Measurements from ENCODE around the gene CARD11. TPM values are rescaled to one million over a fixed set of nuclear protein-coding genes. Genes with fewer than 3 reads are reported as not detected.

CARD11 gene
- total and polyA plus RNA-seq, 8 donors = 2.7 to 8.1 (median 3.9) TPM

- H3K4me3 ChIP-seq = no peak overlapping the region
- no peak for ATAC-seq
- no peaks in the 10 kb centered on the region for H3K36me3 ChIP-seq
- peaks cover 0 to 44% of the 10 kb centered on the region in 2 donors for H3K27me3 ChIP-seq
- H3K4me1 ChIP-seq = peaks cover 0 to 14% of the 10 kb centered on the region in 2 donors
- H3K9me3 ChIP-seq = no peaks in the 10 kb centered on the region
- no peak for TF ChIP-seq CTCF (IDR thresholded peaks at IDR 0.05)
- peak in 1 of 4 donors; percentile 31 for DNase-seq
- intact Hi-C loops (cut with DNase I) = no loop called here
- H3K27ac ChIP-seq = no peak overlapping the region
Measured at GRCh38 chr7:2982831-2983230, 60.8 kb downstream of the CARD11 start.

GRCh38 chr7:2982401-2982800 is 61.3 kb downstream of the CARD11 start:
- DNase-seq (peak in 1 of 4 donors; percentile 9), ATAC-seq (no peak)
- no peak for TF ChIP-seq CTCF (IDR thresholded peaks at IDR 0.05)
- H3K9me3 ChIP-seq = no peaks in the 10 kb centered on the region
- H3K4me3 ChIP-seq = no peak overlapping the region
- peaks cover 0 to 14% of the 10 kb centered on the region in 2 donors for H3K4me1 ChIP-seq
- no peak overlapping the region for H3K27ac ChIP-seq
- H3K36me3 ChIP-seq = no peaks in the 10 kb centered on the region
- intact Hi-C loops (cut with DNase I) = no loop called here
- peaks cover 0 to 48% of the 10 kb centered on the region in 2 donors for H3K27me3 ChIP-seq

- ATAC-seq (no peak), DNase-seq (peak in 2 of 4 donors; percentile 7 to 28)
- Histone ChIP-seq H3K36me3 (no peaks in the 10 kb centered on the region), H3K27ac (no peak overlapping the region), H3K4me3 (no peak overlapping the region), H3K9me3 (no peaks in the 10 kb centered on the region), H3K27me3 (peaks cover 0 to 51% of the 10 kb centered on the region in 2 donors), H3K4me1 (peaks cover 0 to 14% of the 10 kb centered on the region in 2 donors)
- TF ChIP-seq CTCF (IDR thresholded peaks at IDR 0.05) = no peak
- intact Hi-C loops (cut with DNase I) = no loop called here
Measured at GRCh38 chr7:2981103-2981480, 62.6 kb downstream of the CARD11 start.

- intact Hi-C loops (cut with DNase I) = no loop called here
- H3K27me3 ChIP-seq = peaks cover 0 to 51% of the 10 kb centered on the region in 2 donors
- H3K4me1 ChIP-seq = peaks cover 0 to 14% of the 10 kb centered on the region in 2 donors
- no peaks in the 10 kb centered on the region for H3K36me3 ChIP-seq
- H3K27ac ChIP-seq = no peak overlapping the region
- TF ChIP-seq CTCF (IDR thresholded peaks at IDR 0.05) = no peak
- no peak overlapping the region for H3K4me3 ChIP-seq
- ATAC-seq (no peak), DNase-seq (peak in 2 of 4 donors; percentile 46 to 73)
- no peaks in the 10 kb centered on the region for H3K9me3 ChIP-seq
Measured at GRCh38 chr7:2980401-2981102, 63.1 kb downstream of the CARD11 start.

GRCh38 chr7:2979951-2980350 is 63.7 kb downstream of the CARD11 start:
- DNase-seq = peak in 1 of 4 donors; percentile 53
- H3K27me3 ChIP-seq = peaks cover 0 to 51% of the 10 kb centered on the region in 2 donors
- intact Hi-C loops (cut with DNase I) = no loop called here
- no peak overlapping the region for H3K27ac ChIP-seq
- H3K36me3 ChIP-seq = no peaks in the 10 kb centered on the region
- ATAC-seq = no peak
- H3K9me3 ChIP-seq = no peaks in the 10 kb centered on the region
- no peak for TF ChIP-seq CTCF (IDR thresholded peaks at IDR 0.05)
- H3K4me3 ChIP-seq = no peak overlapping the region
- H3K4me1 ChIP-seq = peaks cover 0 to 14% of the 10 kb centered on the region in 2 donors

Data from left lung (tissue), 10 donors.